A375 (cell line): ENCODE results near the gene DENND4B. TPM values are rescaled to one million over a fixed set of nuclear protein-coding genes. Genes with fewer than 3 reads are reported as not detected.

ENCODE experiments used
- small RNA-seq: library from RNA; depleted of rRNA; stranded (forward); fragments of <200 nt; gene quantifications from one replicate; pipeline ENCODE3, GENCODE V24; 2014
- total RNA-seq: library from RNA; depleted of rRNA; stranded (reverse); fragments of >200 nt; shearing (Covaris generic); gene quantifications from 2 replicates; pipeline ENCODE4 v1.2.3, GENCODE V29; 2014; rRNA removed

The DENND4B gene, protein sequence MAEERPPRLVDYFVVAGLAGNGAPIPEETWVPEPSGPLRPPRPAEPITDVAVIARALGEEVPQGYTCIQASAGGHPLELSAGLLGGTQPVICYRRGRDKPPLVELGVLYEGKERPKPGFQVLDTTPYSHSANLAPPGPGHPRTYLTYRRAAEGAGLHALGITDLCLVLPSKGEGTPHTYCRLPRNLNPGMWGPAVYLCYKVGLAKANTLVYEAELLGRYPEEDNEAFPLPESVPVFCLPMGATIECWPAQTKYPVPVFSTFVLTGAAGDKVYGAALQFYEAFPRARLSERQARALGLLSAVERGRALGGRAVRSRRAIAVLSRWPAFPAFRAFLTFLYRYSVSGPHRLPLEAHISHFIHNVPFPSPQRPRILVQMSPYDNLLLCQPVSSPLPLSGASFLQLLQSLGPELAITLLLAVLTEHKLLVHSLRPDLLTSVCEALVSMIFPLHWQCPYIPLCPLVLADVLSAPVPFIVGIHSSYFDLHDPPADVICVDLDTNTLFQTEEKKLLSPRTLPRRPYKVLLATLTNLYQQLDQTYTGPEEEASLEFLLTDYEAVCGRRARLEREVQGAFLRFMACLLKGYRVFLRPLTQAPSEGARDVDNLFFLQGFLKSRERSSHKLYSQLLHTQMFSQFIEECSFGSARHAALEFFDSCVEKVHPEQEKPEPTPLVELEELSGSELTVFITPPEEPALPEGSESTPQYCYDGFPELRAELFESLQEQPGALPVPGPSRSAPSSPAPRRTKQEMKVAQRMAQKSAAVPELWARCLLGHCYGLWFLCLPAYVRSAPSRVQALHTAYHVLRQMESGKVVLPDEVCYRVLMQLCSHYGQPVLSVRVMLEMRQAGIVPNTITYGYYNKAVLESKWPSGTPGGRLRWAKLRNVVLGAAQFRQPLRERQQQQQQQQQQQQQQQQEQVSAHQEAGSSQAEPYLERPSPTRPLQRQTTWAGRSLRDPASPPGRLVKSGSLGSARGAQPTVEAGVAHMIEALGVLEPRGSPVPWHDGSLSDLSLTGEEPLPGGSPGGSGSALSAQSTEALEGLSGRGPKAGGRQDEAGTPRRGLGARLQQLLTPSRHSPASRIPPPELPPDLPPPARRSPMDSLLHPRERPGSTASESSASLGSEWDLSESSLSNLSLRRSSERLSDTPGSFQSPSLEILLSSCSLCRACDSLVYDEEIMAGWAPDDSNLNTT (N-terminal part only)
- total RNA-seq = 34.9 and 35.8 TPM in 2 replicates

DNA sequence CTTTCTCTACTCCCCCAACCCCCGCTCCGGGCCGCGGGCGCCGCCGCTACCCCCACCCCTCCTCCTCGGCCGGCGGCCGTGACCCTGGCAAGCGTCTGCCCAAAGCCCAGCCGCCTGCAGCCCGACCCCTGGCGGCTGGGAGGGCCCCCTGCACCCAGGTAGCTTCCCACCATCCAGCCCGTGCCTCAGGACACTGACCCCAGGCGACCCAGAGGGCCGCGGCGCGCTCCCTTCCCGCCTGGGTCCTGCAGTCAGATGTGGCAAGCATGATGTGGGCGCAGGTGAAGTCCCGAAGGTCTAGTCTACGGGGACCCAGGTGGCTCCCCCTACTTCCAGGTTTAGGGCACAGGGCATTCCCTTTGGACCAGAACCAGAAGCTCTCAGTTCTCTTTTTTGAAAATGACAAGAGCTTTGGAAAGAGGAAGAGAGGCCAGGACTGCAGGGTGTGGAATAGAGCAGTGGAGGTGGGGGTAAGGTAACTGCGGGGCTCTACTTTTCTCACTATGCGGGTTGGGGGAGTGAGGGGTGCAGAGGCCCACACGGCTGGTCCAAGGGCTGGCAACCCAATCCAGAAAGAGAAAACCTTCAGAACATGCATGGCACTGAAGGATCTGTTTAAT is at the start of gene DENND4B:
DENND4B (minus strand) TSS at position 97 of the 620 bp plus-strand sequence. CDS start 2,344 bp downstream, outside the sequence.

DNA sequence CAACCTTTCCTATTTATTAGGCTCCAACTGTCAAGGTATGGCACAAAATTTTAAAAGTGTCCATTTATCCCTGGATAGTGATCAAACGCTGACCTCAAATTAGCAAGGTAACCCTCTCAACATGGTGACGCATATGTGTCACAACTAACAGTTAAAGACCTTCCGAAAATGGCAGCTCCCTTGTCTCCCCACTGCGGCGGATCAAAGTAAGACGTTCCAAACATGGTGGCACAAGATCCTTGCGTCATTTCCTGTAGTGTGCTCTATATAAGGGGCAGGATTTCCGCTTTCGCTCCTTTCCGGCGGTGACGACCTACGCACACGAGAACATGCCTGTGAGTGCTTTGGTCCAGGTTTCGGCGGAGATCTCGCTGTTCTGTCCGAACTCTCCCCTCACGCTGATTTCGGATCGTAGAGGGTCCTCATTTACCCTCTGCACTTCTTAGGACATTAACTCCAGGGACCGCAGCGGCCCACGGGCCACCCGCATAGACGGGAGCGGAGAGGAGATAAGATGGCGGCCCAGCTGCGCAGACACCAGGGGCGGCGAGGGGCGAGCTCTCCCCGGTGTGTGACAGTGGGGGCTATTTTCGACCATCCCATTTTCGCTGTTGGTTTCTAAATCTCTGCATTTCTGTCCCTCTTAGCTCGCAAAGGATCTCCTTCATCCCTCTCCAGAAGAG is 44.1 kb upstream of the DENND4B start, which contains the start of gene RPS27:
RPS27 (plus strand) TSS at position 295 of the 683 bp plus-strand sequence; CDS start at position 330, 35 bp downstream.

DNA sequence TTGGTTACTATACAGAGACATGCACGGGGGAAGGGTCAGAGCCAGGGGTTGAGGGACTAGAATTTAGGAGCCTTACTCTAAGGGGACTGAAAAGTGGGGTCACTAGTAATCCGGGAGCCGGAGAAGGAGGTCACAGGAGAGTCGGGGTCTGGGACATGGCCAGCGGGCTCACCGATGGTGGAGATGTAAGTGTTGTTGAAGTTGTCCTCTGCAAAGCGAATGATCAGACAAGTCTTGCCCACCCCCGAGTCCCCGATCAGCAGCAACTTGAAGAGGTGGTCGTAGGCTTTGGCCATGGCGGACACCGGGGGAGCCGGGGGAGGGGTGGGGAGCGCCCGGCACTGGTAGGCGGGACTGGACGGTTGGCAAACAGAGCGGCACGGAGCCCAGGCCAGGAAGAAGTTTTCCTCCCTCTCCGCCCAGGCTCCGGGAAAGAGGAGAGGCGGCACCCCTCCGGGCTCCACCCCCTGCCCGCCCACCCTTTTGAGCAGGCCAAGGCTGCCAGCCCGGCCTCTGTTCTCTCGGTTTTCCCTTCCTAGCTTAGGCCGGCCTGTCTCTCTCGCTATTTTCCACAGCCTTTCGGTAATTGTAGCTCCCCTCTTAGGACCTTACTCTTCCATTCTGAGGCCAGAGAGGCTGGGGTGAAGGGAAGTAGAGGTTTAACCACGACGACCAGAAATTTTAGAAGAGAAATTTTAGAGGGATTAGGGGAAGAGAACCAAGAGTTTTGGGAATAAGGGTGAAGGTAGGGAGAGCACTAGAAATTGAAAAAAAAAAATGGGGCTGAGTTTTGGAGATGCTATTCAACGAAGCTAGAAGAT is 39.6 kb upstream of the DENND4B start, which contains the start of gene RAB13:
RAB13 (minus strand) TSS at position 399 of the 821 bp plus-strand sequence; CDS start at position 296, 103 bp downstream.

DNA sequence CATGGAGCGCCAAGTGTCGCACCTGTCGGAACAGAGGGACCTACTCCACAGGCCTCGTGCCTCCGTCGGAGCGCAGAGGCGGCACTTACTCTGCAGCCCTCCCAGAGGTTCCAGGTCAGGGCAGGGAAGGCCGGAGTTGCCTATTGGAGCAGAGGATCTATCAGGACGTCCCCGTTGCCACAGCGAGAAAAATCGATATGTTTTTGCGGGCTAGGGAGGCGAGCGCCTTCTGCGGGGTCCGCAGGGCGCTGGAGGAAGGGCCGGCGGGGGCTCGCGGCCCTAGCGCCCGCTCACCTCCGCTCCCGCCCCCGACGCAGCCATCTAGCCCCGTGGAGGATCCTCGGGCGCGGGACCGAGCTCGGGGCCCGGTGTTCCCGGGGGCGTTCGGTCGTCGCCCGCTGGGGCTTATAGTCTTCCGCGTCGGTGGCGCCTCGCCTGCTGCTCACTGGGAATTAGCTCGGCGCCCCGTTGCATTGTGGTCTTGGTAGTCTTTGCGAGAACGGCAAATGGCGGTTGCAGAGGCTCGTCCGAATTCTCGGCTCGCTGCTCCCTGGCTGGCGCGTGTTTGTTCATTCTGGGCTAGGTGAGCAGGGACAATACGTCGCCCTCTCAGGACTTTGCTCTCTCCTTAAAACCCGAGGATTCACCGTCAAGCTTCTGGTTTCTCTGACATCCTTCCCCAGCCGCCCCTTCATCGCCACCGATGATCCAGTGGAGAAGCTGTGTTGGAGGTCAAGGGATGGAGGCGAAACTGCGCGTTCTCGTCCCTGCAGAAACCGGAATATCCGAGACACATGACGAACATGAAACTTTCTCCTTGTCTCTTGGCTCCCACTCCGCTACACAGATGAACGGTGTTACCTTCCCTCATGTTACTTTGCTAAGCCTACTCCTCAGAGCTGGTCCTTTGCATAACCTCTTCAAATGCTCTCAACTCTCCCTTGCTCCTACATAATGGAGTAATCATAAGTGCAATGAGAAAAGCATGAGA is 31.0 kb upstream of the DENND4B start, which contains the start of gene JTB:
JTB (minus strand) TSS at position 425 of the 991 bp plus-strand sequence; CDS start at position 3, 422 bp downstream.

DNA sequence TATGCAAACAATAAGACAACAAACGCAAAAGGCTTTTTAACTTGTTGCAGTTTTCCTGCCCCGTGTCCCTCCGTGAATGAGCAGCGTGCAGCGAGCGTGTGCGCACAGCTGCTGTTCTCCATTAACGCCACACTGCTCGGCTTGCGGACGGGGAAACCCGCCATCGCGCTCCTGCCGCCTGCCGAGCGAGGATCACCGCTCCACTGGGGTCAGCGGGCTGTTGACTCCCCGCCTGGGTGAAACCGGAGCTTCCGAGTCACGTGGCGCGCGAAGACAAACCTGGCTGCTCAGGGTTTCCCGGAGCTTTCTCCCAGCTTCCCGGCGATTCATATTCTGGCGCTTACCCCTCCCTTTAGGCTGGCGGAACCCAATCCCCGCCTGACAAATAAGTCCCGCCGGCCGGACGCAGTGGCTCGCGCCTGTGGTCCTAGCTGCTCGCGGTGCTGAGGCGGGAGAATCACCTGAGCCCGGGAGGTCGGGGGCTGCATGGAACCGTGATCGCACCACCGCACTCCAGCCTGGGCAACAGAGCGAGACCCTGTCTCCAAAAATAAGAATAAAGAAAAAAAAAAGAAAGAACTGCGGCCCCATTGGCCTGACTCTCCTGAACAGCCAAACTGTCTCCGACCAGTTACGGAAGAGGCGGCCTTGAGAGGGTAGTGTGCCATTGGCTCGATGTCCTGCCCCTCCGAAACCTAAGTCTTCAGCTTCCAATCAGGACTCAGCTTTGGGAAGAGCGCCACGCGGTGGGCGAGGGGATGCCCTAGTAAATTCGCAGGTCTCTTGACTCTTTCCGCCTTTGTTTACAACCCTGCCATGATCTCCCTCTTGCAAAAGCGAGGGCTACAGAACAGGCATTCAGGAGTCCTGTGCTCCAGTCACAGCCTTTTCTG is 20.8 kb upstream of the DENND4B start, which contains the start of gene CREB3L4:
CREB3L4 (plus strand) TSS at position 796 of the 893 bp plus-strand sequence. CDS start 624 bp downstream, outside the sequence.

DNA sequence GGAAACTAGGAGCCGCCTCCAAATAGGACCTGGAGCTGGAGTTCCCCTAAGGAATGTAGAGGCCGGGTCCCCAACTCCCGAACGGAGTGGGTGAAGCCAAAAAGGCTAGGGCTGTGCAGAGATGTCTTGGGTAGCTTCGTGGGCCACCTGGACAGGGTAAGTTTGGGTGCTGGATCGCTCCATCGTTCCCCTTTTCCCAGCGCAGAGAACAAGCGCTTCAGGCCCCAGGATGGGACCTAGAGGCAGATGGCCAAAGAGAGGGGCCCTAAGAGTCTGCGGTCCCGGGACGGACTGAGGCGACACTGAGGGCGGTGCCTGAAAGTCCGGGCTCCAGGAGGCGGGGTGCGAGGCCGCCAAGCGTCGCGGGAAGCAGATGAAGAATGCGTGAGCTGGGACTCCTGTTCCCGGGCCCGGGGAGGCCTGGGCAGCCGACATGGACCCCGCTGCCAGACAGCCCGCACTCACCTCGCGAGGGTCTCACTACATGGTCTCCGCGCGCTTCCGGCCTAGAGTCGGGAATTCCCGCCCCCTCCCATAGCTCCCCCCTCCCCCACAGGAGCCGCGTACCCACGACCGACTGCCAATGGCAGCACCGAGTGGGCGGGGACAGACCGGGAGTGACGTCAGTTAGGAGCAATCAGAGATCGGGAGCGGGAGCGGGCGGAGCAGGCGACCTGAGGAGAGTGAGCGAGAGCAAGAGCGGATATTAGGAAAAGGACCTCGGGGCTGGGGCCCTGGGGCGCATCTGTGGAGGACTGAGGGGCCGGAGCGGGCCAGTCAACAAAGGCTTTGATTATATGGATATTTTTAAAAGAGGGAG is 16.7 kb upstream of the DENND4B start, which contains the start of gene SLC39A1:
SLC39A1 (minus strand) TSS at position 508 of the 820 bp plus-strand sequence. CDS start 822 bp downstream, outside the sequence.

DNA sequence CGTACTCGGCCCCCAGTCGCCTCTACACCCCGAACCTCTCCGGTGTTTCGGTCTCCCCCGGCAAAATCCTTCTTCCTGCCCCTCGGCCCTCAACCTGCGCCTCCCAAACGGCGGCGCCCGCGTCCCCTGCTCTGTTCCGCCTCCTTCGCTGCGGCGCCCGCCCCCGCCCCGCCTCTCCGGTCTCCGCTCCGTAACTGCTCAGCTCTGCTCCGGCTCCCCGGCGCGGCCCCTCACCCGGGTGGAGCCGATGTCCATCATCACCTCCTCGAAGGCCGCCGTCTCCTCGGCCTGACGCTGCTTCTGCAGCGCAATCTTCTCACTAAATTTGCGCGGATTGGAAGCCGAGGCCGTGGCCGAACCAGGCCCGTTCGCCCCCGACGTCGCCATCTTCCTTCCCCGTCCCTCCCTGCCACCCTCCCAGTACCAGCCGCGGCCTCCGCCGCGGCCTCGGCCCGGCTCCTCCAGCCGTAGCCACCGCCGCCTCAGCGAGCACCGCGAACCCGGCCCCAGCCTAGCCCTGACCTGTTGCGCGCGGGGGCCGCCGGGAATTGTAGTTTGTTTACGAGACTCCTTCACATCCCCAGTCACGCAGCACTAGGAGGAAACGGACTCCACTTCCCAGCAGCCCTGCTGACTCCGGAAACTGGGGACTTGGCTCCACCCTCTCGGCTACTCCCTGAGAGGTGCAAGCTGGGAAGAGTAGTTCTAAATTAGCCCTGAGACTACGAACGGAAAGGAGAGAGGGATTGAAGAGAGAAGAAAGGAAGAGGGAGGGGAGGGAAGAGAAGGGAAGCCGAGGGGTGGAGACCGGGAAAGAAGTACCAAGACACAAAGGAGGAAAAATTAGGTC is 11.8 kb upstream of the DENND4B start, which contains the start of gene CRTC2:
CRTC2 (minus strand) TSS at position 502 of the 850 bp plus-strand sequence; CDS start at position 387, 115 bp downstream.

DNA sequence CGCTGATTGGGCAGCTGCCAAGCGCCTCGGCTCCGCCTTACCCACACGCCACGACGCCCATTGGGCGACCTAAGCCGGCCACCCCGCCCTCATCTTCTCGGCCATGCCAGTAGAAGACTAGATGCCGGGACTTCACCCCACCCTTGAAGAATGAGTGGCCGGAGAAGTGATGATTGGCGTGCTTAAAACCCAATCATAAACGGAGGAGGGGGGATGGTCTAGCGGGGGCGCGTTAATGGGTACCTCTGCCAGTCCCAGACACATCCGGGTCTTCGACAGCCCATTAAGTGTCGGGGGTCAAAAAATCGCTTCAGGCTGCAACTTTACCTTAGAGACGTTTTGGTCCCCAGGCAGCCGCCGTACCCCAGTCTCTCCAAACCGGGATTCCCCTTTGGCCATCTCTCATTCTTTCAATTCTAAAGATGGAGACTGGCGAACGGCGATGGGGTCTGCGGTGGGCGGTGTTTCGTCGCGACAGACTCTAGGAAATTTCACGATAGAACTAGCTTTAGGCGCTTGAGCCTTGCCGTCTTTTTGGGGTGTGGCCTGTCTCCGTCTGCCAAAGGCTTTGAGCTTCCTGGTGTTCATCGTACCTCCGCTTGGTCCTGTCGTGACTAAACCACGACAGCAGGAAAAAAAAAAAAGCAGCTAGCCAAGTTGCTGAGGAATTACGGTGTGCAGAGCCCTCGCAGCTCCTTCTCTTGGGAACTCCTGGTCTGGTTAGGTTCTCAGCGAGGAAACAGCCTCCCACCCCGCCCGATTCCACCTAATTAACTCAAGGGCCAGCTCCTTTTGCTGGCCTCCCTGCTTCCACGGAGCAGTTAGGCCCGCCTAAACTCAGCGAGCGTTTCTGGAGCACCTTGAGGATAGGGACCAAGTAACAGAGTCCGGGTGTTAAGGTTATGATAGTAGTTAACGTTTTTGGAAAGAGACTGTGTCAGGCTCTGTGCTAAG is 23.3 kb downstream of the DENND4B start, which contains the start of gene GATAD2B:
GATAD2B (minus strand) TSS at position 1 of the 954 bp plus-strand sequence. CDS start 94,625 bp downstream, outside the sequence.

Small RNA genes within 50 kb of the gene (small RNA-seq; reads per million reads assigned to genes)
- gene AL831737.1 = not detected
- gene MIR6737 = not detected

Other genes starting within 250 kb of the DENND4B start
- 37.6 and 41.5 TPM in 2 replicates for gene INTS3, start 218.7 kb downstream of the DENND4B start, total RNA-seq
- 10.2 and 14.5 TPM in 2 replicates for gene SLC27A3, start 171.3 kb downstream of the DENND4B start, total RNA-seq
- gene GATAD2B, start 23.7 kb downstream of the DENND4B start, total RNA-seq = 9.7 and 11.2 TPM in 2 replicates
- gene CRTC2, start 11.9 kb upstream of the DENND4B start, total RNA-seq = 24.2 and 79.5 TPM in 2 replicates
- gene SLC39A1, start 16.8 kb upstream of the DENND4B start, total RNA-seq = 180 and 181 TPM in 2 replicates
- gene CREB3L4, start 21.2 kb upstream of the DENND4B start, total RNA-seq = 22.7 and 28.3 TPM in 2 replicates
- 219 and 221 TPM in 2 replicates for gene JTB, start 31.0 kb upstream of the DENND4B start, total RNA-seq
- gene RAB13, start 39.6 kb upstream of the DENND4B start, total RNA-seq = 76.3 and 82.2 TPM in 2 replicates
- 4,591 and 4,593 TPM in 2 replicates for gene RPS27, start 44.0 kb upstream of the DENND4B start, total RNA-seq
- 0.08 TPM in 1 of 2 replicates, not detected in the other for gene NUP210L, start 208.4 kb upstream of the DENND4B start, total RNA-seq
- 590 and 822 TPM in 2 replicates for gene TPM3, start 245.4 kb upstream of the DENND4B start, total RNA-seq